ENCODE results near the gene DNAJB12. TPM values are rescaled to one million over a fixed set of nuclear protein-coding genes. Genes with fewer than 3 reads are reported as not detected.
A peak's percentile ranks its signal among the peaks of the same experiment; 100 is the strongest.

DNAJB12 gene
- total and polyA plus RNA-seq, 10 of the 15 experiments (the other 5 are each of a cell fraction or from before 2014, with no cell fraction given), result 4.6 to 31.6 (median 18.8) TPM

GRCh38 chr10:72337722-72338121, 17.0 kb downstream of the DNAJB12 start (continued):
- TF ChIP-seq ATF7 (IDR thresholded peaks at IDR 0.05; ENCODE audit: low read depth) (no peak), LARP7 (IDR thresholded peaks at IDR 0.05) (no peak), HCFC1 (IDR thresholded peaks at IDR 0.05; ENCODE audit: low read length) (no peak), ZNF592 (IDR thresholded peaks at IDR 0.05) (no peak), ZNF217 (IDR thresholded peaks at IDR 0.05) (no peak)

GRCh38 chr10:72337039-72337629, 17.6 kb downstream of the DNAJB12 start:
- DNase-seq (ENCODE audit: low read depth, low spot score) (no peak), ATAC-seq (peak; percentile 11; the same call in 1 of the 3 replicates), FAIRE-seq (no peak)
- no peak overlapping the region for H3K4me3 ChIP-seq
- H3K36me3 ChIP-seq (ENCODE audit: control insufficient read depth in 2 of 2, insufficient read depth in 2 of 2, low read length in 1 of 2), result peaks cover 18 to 30% of the 10 kb centered on the region in 2 experiments; a peak in 3 of 4 replicates
- no peak overlapping the region for H2AFZ ChIP-seq (ENCODE audit: control insufficient read depth, low read depth, low read length)
- SMC1A ChIA-PET (ENCODE audit: uncharacterized antibody, unreplicated experiment), result interaction anchor here (0.6 to 9.7 kb wide), 27 partner anchors 13 to 442 kb away, joined by 3 to 168 read pairs (median 5); partner anchors contain the start of genes ASCC1 and DDIT4
- H3K27ac ChIP-seq (ENCODE audit: control insufficient read depth, insufficient read depth), result peak overlapping the region; percentile 1; the same call in 1 of the 2 replicates
- H3K27me3 ChIP-seq (replicated peaks in 1 of 2; ENCODE audit: control insufficient read depth in 2 of 2, insufficient read depth in 2 of 2, low read length in 1 of 2), result no peaks in the 10 kb centered on the region
- in situ Hi-C loops (cut with MboI), result loop anchor here (5.0 to 10.0 kb wide), 4 partner anchors 110 to 442 kb away; no protein-coding TSS in a partner anchor
- 12% methylated on average over 5 of the region's 5 CpGs for WGBS (ENCODE audit: insufficient coverage, insufficient replicate concordance, low lambda C conversion rate, missing lambda C conversion rate)
- no peaks in the 10 kb centered on the region; the same call in 2 of the 3 replicates for H3K9me3 ChIP-seq (replicated peaks; ENCODE audit: control insufficient read depth, insufficient read depth, low read length)
- no peaks in the 10 kb centered on the region for H4K20me1 ChIP-seq (ENCODE audit: control insufficient read depth, insufficient read depth)
- BruUV-seq (replicated peaks), result no TSS peak
- intact Hi-C loops (cut with micrococcal nuclease; ENCODE audit: unreplicated experiment), result loop anchor here (1.0 to 2.0 kb wide), 2 partner anchors 289 to 440 kb away; no protein-coding TSS in a partner anchor
- no peak overlapping the region for H3K9ac ChIP-seq (ENCODE audit: control insufficient read depth, insufficient read depth, low read length)
- RAD21 ChIA-PET (ENCODE audit: unreplicated experiment), result interaction anchor here (0.8 to 11.6 kb wide), 23 partner anchors 8 to 441 kb away, joined by 3 to 170 read pairs (median 5); partner anchors contain the start of genes ANAPC16, ASCC1 and DDIT4
- H3K79me2 ChIP-seq (ENCODE audit: control insufficient read depth, insufficient read depth, low read length), result no peaks in the 10 kb centered on the region
- no peak overlapping the region for H3K4me2 ChIP-seq (ENCODE audit: control insufficient read depth, insufficient read depth)
- peaks cover 61% of the 10 kb centered on the region for H3K4me1 ChIP-seq (ENCODE audit: control insufficient read depth, insufficient read depth, low read length)
- POLR2A ChIA-PET, result interaction anchor here (0.6 to 8.0 kb wide), 8 partner anchors 17 to 288 kb away, joined by 3 to 93 read pairs (median 6); no protein-coding TSS in a partner anchor
- CTCF ChIA-PET, result interaction anchor here (0.6 to 16.6 kb wide), 54 partner anchors 9 to 649 kb away, joined by 3 to 275 read pairs (median 5); partner anchors contain the start of gene DDIT4
- TF ChIP-seq TAF1 (IDR thresholded peaks at IDR 0.05; ENCODE audit: borderline replicate concordance, low read depth, low read length), result no peak
- peak; percentile 42; the same call in 1 of the 2 replicates for TF ChIP-seq LARP7 (IDR thresholded peaks at IDR 0.05)
- TF ChIP-seq YY1 (IDR thresholded peaks at IDR 0.05; ENCODE audit: low read depth, low read length), result peak; percentile 74
- no peak for TF ChIP-seq YBX1 (IDR thresholded peaks at IDR 0.05)
- peak; percentile 92 for TF ChIP-seq IKZF1 (conservative IDR thresholded peaks at IDR 0.05)
- TF ChIP-seq BHLHE40 (IDR thresholded peaks at IDR 0.05; ENCODE audit: borderline replicate concordance in 1 of 2, low read depth in 2 of 2, low read length in 1 of 2), result peak in 1 of 2 experiments; percentile 39; a peak in 1 of 4 replicates
- TF ChIP-seq SREBF2 (IDR thresholded peaks at IDR 0.05; ENCODE audit: low read length), result no peak
- no peak for TF ChIP-seq CBX5 (IDR thresholded peaks at IDR 0.05; ENCODE audit: low read depth)
- TF ChIP-seq, protein P1, sequence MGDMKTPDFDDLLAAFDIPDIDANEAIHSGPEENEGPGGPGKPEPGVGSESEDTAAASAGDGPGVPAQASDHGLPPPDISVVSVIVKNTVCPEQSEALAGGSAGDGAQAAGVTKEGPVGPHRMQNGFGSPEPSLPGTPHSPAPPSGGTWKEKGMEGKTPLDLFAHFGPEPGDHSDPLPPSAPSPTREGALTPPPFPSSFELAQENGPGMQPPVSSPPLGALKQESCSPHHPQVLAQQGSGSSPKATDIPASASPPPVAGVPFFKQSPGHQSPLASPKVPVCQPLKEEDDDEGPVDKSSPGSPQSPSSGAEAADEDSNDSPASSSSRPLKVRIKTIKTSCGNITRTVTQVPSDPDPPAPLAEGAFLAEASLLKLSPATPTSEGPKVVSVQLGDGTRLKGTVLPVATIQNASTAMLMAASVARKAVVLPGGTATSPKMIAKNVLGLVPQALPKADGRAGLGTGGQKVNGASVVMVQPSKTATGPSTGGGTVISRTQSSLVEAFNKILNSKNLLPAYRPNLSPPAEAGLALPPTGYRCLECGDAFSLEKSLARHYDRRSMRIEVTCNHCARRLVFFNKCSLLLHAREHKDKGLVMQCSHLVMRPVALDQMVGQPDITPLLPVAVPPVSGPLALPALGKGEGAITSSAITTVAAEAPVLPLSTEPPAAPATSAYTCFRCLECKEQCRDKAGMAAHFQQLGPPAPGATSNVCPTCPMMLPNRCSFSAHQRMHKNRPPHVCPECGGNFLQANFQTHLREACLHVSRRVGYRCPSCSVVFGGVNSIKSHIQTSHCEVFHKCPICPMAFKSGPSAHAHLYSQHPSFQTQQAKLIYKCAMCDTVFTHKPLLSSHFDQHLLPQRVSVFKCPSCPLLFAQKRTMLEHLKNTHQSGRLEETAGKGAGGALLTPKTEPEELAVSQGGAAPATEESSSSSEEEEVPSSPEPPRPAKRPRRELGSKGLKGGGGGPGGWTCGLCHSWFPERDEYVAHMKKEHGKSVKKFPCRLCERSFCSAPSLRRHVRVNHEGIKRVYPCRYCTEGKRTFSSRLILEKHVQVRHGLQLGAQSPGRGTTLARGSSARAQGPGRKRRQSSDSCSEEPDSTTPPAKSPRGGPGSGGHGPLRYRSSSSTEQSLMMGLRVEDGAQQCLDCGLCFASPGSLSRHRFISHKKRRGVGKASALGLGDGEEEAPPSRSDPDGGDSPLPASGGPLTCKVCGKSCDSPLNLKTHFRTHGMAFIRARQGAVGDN (IDR thresholded peaks at IDR 0.05), result no peak
- TF ChIP-seq EED (IDR thresholded peaks at IDR 0.05; ENCODE audit: low read depth), result 0 out of 2 replicates have a peak, but pooled peaks have one; percentile 61

Measured in GM12878 (cell line).